GM19395 (cell line): ENCODE data around the gene HDAC11.

Source experiments
- ATAC-seq: cut with Tn5 transposase; IDR thresholded peaks from one replicate; pipeline ENCODE4 v1.9.1; 2021; ENCODE audit warnings: mild to moderate bottlenecking, moderate library complexity; ENCODE audit not compliant: unreplicated experiment

Gene HDAC11

DNA sequence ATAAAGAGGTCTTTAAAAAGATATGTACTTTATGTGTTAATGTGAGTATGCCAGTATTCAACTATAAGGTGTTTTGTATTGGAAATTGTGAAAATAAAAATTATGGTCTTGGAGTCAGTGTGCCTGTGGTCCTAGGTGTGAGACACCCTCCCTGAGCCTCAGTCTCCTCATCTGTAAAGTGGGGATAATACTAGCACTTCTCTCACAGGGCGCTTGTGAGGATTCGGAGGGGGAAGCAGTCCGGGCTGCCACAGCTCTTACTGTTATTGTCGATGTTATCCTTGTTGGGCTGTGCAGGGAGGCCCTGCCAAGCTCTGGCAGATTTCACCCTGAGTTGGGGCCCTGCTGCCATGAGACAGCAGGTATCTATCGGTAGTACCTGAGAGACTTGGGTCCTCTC, 42.1 kb downstream of the HDAC11 start:
- ATAC-seq: no peak

DNA sequence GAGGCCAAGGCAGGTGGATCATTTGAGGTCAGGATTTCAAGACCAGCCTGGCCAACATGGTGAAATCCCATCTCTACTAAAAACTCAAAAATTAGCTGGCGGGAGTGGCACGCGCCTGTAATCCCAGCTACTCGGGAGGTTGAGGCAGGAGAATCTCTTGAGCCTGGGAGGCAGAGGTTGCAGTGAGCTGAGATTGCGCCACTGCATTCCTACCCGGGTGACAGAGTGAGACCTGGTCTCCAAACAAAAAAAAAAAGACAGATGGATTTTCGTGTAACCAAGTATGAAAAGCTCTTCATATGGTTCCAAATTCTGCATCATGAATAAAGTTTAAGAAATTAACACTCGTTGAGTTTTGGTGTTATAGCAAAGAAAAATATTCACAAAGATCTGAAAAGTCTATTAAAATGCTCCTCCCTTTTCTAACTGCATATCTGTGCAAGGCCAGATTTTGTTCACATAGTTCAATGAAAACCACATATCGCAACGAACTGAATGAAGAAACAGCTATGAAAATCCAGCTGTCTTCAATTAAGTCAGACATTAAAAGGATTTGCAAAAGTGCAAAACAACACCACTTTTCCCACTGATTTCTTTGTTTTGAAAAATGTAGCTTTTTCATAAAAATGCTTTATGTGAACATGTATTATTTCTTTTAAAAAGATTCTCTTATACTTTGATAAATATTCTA, 45.0 kb downstream of the HDAC11 start:
- no peak for ATAC-seq

DNA sequence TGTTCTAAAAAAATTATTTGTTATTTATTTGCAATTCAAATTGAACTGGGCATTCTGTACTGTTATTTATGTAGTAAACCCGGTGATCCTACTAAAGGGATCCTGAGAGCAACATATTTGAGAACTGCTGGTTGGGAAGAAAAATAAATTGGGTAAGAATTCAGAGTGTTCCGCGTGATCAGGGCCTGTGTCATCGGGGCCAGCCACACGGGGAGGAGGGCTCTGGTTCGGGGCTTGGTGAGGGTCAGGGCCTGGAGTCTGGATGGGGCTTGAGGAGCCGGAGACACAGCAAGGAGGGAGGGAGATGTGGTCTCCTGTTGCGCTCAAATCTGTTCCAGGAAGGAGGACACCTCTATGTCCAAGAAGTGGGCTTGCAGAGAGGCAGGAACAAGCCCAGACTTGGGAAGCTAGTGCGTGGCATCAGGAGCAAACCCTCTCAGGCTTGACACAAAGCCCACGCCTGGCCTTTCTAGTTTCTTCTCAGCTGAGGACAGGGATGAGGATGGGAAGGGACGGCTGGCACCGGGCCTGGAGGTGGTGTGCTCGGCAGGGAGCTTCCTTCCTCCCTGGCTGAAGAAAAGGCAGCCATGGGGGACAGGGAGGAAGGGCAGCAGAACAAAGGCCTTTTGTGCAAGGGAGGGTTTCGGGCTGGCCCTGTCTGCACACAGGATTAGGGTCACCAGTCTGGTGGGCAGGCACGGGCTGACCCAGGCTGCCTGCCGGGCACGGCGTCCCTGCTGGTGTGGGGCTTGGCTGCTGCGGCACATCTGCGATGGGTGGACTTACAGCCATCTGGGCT, 45.9 kb downstream of the HDAC11 start:
- no peak for ATAC-seq

DNA sequence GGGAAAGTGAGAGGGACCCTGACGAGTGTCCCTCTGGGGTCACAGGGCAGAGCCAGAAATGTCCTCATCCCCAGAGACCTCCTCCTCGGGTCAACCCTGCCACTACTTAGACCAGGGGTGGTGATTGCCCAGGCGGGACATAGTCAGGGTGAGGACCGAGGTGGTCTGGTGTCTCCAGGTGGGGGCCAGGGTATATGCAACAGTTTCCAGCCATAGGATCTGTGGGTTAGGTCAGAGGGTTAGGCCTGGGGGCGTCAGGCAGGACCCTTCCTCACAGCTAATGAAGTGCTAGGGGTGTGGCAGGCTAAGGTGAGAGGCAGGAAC, 46.5 kb downstream of the HDAC11 start:
- no peak for ATAC-seq

DNA sequence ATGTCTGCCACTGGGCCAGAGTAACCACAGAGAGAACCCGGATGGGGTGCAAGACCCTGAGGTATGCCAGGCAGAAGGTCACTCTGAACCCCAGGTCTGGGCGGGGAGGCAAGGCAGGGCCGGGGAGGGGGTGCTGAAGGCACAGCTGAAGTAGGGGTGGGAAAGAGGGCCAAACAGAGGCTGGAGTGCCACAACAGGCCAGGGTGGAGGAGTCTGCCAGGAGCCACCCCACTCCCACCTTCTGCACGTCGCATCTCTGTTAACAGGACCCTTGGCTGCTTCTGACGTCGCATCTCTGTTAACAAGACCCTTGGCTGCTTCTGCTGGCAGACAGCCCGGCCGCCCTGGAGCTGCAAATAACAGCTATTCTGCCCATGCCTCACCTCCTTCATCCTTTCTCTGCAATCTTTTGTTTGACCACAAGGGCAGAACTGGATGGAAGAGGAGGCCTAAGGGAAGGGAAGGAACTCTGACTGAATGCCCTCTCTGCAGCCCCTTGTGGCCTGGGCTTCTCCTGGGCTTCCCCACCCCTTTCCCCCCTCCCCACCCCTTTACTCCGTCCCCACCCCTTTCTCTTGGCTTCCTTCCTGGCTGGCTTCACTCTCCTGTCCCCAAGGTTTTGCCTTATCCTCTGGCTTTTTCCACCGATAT, 48.2 kb downstream of the HDAC11 start:
- no peak for ATAC-seq

DNA sequence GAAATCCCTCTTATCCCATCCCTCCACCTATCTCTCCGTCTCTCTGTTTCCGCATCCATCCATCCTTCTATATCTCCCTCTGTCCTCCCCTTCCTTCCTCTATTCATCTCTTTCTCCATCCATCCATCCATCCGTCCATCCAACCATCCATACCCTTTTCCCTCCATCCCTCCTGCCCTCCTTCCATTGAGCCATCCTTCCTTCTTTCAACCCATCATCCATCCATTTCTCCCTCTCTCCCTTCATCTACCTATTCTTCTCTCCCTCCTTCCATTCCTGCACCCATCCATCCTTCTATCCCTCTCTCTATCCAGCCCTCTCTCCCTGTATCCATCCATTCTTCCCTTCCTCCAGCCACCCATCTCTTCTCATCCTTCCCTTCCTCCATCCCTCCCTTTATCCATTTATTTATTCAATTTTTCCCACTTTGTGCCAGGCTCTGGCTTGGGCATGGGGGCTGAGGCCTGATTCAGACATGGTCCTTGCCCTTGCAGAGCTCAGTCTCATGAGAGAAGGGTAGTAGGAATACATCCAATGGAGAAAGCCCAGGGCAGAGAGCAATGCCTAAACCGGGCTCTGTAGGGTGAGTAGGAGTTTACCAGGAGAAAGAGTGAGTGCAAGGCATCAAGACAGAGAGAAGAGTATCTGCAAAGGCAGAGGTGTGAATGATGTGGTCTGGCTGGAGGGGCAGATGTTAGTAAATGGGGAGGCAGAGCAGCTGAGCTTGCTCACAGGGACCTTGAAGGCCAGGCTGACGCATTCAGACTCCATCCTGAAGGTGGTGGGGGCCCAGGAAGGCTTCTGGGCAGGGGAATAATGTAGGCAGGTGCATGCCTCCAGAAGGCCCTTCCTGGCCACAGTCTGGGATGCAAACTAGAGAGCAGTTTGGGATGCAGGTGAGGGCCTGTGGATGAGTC, 49.3 kb downstream of the HDAC11 start:
- no peak for ATAC-seq

DNA sequence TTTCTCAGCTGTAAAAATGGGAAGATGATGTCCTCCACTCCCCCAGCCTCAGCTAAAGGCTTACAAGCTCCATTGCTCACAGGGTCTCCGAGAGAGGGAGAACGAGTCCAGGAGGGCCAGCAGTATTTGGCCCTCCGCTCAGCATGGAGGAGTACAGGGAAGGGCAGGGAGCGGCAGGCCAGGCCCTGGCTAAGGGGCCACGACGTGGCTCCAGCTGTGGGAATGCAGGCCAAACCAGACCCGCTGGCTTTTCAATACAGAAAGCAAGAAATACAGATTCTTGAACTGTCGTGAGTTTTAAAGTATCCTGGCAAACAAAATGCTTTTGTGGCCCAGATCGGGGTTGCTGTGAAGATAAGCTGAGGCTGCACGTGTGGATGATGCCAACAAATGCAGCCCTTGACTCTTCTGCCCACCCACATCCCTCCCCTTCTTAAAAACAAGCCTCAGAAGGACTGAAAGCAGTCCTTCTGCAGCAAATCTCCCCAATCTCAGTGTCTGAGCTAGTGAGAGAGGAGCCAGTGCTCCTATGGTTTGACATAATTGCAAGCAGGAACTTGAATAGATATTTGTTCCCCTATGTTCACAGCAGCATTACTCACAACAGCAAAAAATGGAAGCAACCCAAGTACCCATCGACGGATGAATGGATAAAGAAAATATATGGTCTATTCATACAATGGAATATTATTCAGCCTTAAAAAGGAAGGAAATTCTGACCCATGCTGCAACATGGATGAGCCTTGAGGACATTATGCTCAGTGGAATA, 50.3 kb downstream of the HDAC11 start:
- ATAC-seq: no peak

DNA sequence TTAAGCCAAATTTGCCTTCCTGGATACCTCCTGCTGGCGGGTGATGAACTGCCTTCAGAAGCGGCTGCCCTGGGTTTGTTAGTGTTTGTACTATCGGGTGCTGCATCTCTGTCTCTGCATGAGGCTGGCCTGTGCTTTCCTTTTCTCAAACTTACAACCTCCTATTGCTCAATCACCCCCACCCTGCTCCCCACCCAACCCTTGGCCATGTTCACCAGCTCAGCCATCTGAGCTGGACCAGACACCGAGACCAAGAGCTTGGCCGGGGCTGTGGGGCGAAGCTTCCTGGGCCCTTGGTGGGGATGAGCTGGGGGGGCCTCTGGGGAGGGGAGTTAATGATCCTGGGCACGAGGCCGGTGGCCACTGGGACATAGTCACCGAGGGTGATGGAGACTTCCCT, 52.0 kb downstream of the HDAC11 start:
- no peak for ATAC-seq

DNA sequence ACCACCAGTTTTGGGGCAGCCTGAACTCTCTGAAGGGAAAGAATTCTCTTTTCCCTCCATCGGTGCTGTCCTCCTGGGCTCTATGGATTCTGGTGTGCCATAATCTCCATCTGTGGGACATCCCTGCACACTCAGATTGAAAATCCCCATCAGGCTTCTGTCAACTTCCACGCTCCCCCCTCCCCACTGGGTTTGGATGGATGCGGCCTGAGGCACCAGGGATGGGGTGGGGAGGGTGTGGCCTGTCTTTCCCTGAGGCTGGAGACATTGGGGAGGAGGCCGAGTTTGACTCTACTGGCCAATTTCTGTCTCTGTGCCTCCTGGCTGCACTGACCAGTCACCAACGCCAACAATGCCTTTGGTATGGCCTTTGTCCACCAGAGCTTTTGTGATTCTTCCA, 52.5 kb downstream of the HDAC11 start:
- ATAC-seq: no peak

DNA sequence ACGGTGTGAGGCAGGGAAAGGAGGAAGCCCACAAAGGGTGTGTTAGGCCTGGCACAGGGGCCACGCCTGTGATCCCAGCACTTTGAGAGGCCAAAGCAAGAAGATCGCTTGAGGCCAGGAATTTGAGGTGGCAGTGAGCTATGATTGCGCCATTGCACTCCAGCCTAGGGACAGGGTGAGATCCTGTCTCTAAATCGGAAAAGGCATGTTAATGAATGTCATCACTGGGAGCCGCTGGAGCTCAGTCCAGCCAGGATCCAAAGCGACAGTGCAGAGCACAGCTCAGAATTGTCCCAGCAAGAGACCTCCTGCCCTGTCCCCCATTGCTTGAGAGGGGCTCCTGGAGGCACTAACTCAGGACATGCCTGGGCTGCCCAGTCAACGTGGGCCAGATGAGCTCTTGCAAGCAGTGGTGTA, 53.8 kb downstream of the HDAC11 start:
- ATAC-seq: no peak

DNA sequence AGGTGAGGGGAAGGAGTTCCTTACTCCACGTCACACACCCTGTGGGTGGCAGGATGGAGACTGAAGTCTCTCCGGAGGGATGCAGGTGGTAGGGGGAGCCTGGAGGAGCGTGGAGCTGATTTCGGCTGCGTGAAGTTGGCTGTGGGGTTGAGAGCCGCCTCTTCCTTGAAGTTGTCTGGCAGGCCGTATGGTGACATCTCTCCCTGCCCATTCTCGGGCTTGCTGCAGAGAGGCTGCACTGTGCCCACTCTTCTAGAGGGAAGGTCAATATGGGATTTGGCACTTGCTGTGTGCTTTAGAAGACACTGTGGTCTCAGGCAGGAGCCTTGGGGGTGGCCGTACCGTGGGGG, 55.4 kb downstream of the HDAC11 start:
- no peak for ATAC-seq

DNA sequence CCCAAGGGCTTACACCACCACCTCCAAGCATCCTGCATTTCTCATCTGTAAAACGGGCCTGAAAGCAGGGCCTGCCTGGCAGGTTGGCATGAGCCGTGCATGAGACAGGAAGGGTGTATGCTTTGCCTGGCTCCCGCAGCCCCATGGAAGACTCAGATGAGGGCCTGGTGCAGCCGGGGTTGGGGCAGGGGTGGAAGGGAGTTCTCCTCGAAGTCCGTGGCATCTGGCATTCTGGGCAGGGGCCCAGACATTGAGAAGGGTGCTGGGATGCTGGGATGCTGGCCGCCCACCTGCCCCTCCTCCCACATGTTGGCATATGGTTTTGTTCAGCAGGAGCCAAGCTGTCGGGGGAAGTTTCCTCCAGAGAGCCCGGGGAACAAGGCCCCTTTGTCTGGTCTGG, 55.8 kb downstream of the HDAC11 start:
- no peak for ATAC-seq

DNA sequence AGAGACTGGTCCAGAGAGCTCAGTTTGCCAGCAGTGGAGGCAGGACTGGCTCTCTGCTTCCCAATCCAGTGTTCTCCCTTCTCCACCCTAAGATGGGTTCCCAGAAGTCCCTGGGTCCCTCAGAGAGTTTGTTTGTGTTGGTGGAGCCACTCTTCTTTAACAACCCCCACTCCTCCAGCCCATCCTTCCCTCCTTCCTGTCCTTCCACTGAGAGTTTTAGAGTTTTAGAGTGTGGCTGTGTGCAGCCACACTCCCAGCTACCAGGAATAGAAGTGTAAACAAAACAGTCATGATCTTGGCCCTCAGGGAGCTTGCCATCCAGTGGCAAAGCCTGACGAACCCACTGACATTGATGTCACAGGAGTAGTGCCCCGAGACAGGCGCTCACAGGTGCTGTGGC, 56.3 kb downstream of the HDAC11 start:
- no peak for ATAC-seq

DNA sequence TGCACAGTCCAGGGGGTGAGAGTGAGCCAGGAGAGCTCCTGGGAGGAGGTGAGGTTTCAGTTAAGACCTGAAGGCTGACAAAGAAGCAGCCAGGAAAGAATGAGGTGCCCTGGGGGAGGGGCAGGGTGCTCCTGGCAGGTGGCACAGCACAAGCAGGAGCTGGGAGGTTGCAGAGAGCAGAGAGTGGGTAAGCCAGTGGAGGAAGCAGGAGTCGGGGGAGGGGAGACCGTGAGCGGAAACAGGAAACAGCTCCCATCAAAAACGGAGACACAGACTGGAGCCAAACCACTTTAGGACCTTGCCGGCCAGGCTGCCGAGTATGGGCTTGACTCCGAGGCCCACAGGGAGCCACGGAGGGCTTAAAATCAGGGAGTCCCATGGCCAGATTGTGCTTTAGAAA, 56.7 kb downstream of the HDAC11 start:
- ATAC-seq: no peak

DNA sequence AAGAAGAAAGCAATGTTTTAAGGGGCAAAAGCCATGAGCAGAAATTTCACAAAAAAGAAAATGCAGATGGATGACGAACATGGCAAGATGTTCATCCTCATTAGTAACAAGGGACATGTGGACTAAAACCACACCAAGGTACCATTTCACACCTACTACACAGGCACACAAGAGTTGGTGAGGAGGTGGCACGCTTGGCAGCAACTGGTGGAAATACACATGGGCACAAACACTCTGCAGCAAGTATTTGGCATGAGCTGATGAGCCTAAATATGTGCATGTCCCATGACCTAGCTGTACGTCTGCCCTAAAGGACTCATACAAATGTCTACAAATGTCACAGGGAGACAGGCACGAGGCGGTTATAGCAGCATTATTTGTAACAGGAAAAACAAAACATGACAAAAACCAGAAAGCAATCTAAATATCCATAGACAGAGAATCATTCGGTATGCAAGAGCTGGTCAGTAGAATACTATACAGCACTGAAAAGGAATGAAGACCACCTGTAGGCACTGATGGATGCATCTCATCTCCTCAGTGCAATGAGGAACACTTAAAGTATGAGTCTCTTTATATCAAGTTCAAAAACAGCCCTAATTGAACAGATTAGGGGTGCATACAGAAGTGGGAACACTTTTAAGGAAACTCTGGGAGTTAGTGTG, 57.3 kb downstream of the HDAC11 start:
- no peak for ATAC-seq

DNA sequence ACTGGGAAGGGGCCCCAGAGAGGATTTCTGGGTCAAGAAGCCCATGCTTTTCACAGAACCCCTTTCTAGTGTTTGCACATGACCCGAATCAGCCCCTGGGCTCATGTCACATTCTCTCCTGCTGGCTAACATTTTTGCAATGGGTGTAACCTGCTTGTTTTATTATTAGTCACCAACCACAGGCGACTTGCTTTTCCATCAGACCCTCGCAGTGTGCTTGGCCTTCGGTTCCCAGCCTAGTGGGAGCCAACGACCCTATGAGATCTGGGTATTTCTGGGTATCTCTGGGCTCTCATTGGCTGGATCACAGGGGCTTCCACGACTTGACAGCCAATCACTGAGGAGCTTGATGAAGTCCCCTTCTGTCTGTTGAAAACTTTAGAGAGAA, 57.8 kb downstream of the HDAC11 start:
- no peak for ATAC-seq

DNA sequence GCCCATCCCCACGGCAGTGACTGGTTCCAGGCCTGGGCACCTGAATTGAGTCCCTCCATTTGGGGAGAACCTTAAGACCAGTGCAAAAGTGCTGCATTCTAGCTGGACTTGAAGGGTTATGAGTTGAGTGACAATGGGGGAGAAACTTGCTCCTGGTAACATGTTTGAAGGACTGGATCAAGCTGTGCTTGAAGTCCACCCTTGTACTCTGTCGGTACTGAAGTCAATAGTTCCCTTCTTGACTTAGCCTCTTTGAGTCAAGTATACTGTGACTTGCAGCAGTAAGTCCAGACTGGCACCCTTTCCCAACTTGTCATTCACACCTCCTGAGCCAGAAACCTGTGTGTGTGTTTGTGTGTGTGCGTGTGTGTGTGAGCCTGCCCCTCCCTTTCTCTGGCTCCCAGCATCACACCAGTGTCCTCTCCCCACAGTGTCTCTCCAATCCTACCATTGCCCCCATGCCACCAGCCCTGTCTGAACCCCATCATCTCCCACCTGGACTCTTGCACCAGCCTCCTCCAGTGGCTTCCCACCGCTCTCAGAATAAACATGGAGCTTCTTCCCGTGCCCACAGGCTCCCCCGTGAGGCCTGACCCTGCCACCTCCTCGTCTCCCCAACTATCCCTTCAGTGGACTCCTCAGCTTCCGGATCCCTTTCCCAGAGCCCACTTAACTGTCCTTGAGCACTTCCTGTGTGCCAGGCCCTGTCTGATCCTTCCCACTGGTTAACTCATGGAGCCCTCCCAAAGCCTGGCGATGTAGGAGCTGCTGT, 58.6 kb downstream of the HDAC11 start:
- ATAC-seq: no peak

DNA sequence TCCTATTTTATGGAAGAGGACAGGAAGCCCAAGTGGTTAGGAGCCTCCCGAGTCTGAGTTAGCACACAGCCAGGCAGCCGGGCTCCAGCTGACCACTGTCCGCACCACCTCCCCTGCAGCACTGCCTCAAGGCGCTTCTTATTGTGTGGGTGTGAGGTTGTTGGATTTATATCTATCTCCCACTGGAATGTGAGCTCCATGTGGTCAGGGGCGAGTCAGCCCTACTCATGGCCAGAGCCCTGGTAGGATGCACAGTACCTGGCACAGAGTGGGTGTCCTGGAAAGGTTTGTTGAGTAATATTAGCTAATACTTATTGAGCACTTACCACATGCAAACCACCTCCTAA, 59.2 kb downstream of the HDAC11 start:
- no peak for ATAC-seq

DNA sequence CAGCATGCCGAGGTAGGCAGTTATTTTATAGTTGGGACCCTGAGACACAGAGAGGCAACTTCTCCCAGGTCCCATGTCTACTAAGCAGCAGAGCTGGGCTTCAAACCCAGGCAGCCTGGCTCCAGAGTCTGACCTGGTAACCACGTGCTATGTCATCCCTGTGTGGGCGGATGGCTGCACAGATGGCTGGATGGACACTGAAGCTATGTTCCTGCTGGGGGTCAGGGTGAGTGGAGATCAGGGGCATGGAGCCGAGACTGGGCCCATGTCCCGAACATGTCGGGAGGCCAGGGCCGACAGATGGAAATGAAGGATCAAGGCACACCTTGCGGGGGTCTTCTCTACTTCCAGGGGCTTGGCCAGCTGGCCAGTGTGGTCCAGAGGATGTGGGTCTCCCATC, 59.6 kb downstream of the HDAC11 start:
- ATAC-seq: no peak
